Psoas muscle (tissue), 8 donors: ENCODE data around the gene LILRA2. TPM values are rescaled to one million over a fixed set of nuclear protein-coding genes. Genes with fewer than 3 reads are reported as not detected.

Source experiments
- ATAC-seq, 4 donors: fragments of 200-7000 bp; cut with Tn5 transposase; one replicate each; pipeline ENCODE4 v1.9.1; 2020; ENCODE audit warnings: moderate library complexity in 3 of 4, mild to moderate bottlenecking in 2 of 4
- DNase-seq, 2 donors: peaks; one replicate each; pipeline ENCODE4 v3.0.0-alpha.2; 2020
- H3K27ac ChIP-seq: fragments of 200-600 bp; one replicate; pipeline ENCODE4 v1.8.0; 2022
- H3K27me3 ChIP-seq, 3 donors: fragments of 200-600 bp in 1 of 3; one replicate each; pipeline versions ENCODE4 v1.6.1 to v1.8.0; 2013 to 2022; ENCODE audit warnings: low read length in 2 of 3, mild to moderate bottlenecking in 2 of 3, moderate library complexity in 1 of 3; ENCODE audit not compliant: insufficient read depth in 3 of 3
- H3K36me3 ChIP-seq, 2 donors: fragments of 200-600 bp in 1 of 2; one replicate each; pipeline versions ENCODE4 v1.6.1 to v1.8.0; 2013 to 2022; ENCODE audit warnings: low read depth in 1 of 2, mild to moderate bottlenecking in 1 of 2, moderate library complexity in 1 of 2; ENCODE audit not compliant: insufficient read depth in 1 of 2
- H3K4me1 ChIP-seq: fragments of 200-600 bp; one replicate; pipeline ENCODE4 v1.8.0; 2022
- H3K4me3 ChIP-seq: fragments of 200-600 bp; one replicate; pipeline ENCODE4 v1.8.0; 2022; ENCODE audit warnings: mild to moderate bottlenecking
- H3K9me3 ChIP-seq: fragments of 200-600 bp; one replicate; pipeline ENCODE4 v1.8.0; 2022
- WGBS, 3 donors: extraction: QIAGEN DNeasy Blood & Tissue Kit; methylation state at CpG; one replicate each; pipeline versions ENCODE4 v1.1.6 to v1.1.7; 2013; 5-methylcytosine and 5-hydroxymethylcytosine counted together
- intact Hi-C, 2 donors: fragments of 100-400 bp; cut with DNase I; formaldehyde crosslinking; loops; one replicate each; pipeline versions ENCODE4 v1.11.0 to v1.14.2; 2022
- polyA plus RNA-seq, 3 donors: library from polyadenylated mRNA; stranded (reverse); fragments of 200-250 nt; gene quantifications; one replicate each; pipeline ENCODE4 v1.2.3, GENCODE V29; 2013
- total RNA-seq, 4 donors: library from RNA; stranded (reverse); fragmentation: NEBNext Ultra II Directional in 2 of 4; extraction: Animal tissue kit (Norgen Biotek cat#: 25700) in 2 of 4; gene quantifications; one replicate each; pipeline versions ENCODE4 v1.2.1 to v1.2.4, GENCODE V29; 2021 to 2023
- TF ChIP-seq, protein P1 (sequence below): fragments of 200-600 bp; IDR thresholded peaks from one replicate; pipeline ENCODE4 v1.8.0; 2022; ENCODE audit warnings: antibody characterized with exemption
- donor health status: healthy with polysubstance abuse.
- donor health status: DM: no; HTN: no; CAD: no; lungs with moderate emphysema.
- donor health status: Bipolar disorder and iron deficiency.
- donor health status: healthy.
- donor health status: DM: yes; HTN: yes; CAD: no.
- donor health status: DM: no; HTN: no; CAD: no.
- donor health status: DM: no; HTN: no; CAD: no.
- donor health status: DM: yes; HTN: yes; CAD: no.

Gene LILRA2
- total and polyA plus RNA-seq, 7 donors = 0.25 to 1.8 (median 0.68) TPM

DNA sequence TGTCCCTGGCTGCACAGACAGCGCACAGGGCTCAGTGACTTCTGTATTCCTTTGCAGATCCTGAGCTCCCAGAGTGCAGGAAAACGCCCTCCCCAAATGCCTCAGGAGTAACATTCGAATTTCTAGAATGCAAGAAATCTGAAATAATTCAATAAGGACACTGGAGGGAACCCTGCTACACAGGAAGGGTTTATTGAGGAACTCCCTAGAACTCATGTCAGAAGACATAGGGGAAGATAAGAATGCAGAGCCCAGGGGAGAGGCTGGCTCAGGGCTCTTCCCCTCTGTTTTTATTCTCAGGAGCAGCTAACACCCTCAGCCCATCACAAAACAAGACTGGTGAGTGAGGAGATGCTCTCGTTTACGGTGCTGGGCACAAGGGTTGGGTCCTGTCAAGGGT lies 26.6 kb downstream of the LILRA2 start:
- Histone ChIP-seq H3K27me3 (no peaks in the 10 kb centered on the region), H3K36me3 (no peaks in the 10 kb centered on the region), H3K4me1 (no peaks in the 10 kb centered on the region), H3K4me3 (no peak overlapping the region), H3K27ac (no peak overlapping the region), H3K9me3 (no peaks in the 10 kb centered on the region)
- ATAC-seq (no peak), DNase-seq (no peak)
- intact Hi-C loops = no loop called here
- 57 to 60% (median 57%) methylated on average over 5 of the region's 5 CpGs for WGBS, 3 donors
- TF ChIP-seq, protein P1, sequence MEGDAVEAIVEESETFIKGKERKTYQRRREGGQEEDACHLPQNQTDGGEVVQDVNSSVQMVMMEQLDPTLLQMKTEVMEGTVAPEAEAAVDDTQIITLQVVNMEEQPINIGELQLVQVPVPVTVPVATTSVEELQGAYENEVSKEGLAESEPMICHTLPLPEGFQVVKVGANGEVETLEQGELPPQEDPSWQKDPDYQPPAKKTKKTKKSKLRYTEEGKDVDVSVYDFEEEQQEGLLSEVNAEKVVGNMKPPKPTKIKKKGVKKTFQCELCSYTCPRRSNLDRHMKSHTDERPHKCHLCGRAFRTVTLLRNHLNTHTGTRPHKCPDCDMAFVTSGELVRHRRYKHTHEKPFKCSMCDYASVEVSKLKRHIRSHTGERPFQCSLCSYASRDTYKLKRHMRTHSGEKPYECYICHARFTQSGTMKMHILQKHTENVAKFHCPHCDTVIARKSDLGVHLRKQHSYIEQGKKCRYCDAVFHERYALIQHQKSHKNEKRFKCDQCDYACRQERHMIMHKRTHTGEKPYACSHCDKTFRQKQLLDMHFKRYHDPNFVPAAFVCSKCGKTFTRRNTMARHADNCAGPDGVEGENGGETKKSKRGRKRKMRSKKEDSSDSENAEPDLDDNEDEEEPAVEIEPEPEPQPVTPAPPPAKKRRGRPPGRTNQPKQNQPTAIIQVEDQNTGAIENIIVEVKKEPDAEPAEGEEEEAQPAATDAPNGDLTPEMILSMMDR = no peak

DNA sequence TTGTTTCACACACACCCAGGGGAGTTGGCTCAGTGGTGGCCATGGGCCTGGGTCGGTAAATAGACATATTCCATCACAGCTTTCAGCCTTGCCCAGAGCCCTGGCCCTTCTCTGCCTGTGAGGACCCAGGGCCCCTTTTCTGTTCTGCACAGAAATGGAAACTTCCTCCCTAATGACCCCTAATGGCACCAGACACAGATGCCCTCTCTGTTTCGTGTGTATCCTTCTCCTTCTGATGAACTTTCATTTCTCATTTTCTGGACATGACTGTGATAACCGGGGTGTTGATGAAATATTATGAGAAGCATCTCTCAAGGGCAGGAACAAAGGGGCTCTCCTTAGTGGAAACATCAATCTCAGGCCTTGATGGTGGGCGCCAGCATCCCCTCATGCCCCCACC lies 32.6 kb downstream of the LILRA2 start:
- WGBS, 3 donors = 48 to 59% (median 58%) methylated on average over 4 of the region's 4 CpGs
- no peak overlapping the region for H3K4me3 ChIP-seq
- H3K36me3 ChIP-seq = no peaks in the 10 kb centered on the region
- no peaks in the 10 kb centered on the region for H3K4me1 ChIP-seq
- DNase-seq = no peak
- intact Hi-C loops = no loop called here
- H3K9me3 ChIP-seq = no peaks in the 10 kb centered on the region
- no peak overlapping the region for H3K27ac ChIP-seq
- H3K27me3 ChIP-seq = peaks cover 0 to 5% (median 0%) of the 10 kb centered on the region in 3 donors
- ATAC-seq = no peak
- TF ChIP-seq, protein P1 = no peak

DNA sequence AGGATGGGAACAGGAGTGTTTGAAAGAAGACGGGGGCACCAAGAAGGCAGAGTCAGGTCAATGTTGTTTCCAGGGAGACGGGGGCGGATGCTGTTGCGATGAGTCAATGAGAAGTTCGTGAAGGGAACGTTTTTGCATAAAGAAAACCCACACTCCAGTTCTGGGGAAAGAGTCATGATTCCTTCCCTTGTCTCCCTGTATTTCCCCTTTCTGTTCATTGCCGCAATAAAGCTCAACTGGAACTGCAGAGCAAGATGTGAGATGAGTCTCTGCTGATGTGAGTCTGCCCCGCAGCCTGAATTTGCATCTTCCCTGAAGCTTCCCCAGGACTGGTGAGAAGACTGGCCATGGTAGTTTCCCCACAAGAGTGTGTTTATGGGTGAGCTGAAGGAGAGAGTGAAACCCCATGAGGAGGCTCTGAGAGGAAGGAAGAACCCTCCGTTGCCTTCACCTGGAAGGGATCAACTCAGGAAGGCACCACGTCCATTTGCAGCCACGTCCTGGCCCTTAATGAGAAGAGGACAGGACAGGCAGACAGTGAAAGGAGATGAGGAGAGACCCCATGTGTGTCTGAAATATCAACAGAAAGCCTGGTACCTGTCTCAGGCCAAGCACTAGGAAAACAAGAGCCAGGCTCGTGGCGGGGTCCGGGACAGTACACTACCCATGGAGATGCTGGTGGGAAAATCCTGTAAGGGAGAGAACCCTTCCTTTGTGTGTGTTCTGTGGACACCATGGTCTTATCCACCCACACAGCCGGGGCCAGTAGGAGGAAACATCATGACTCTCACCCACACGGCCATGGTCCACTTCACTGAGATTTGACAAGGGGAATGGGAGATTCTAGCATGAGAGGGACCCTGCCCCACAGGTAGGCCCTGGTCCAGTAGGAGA lies 33.5 kb downstream of the LILRA2 start:
- TF ChIP-seq, protein P1 = no peak
- intact Hi-C loops = no loop called here
- no peak for DNase-seq
- Histone ChIP-seq H3K4me1 (no peaks in the 10 kb centered on the region), H3K4me3 (no peak overlapping the region), H3K36me3 (no peaks in the 10 kb centered on the region), H3K9me3 (no peaks in the 10 kb centered on the region), H3K27me3 (peaks cover 0 to 5% (median 0%) of the 10 kb centered on the region in 3 donors), H3K27ac (no peak overlapping the region)
- WGBS, 3 donors = 71 to 77% (median 75%) methylated on average over 15 to 16 of the region's 16 CpGs
- no peak for ATAC-seq

GRCh38 chr19:54607785-54608150 lies 34.2 kb downstream of the LILRA2 start:
- intact Hi-C loops = no loop called here
- H3K27ac ChIP-seq = no peak overlapping the region
- 63 to 69% (median 69%) methylated on average over 5 of the region's 5 CpGs for WGBS, 3 donors

More at GRCh38 chr19:54607785-54608150, 34.2 kb downstream of the LILRA2 start:
- no peak overlapping the region for H3K4me3 ChIP-seq
- H3K27me3 ChIP-seq = peaks cover 0 to 5% (median 0%) of the 10 kb centered on the region in 3 donors
- ATAC-seq = no peak
- no peaks in the 10 kb centered on the region for H3K36me3 ChIP-seq
- no peaks in the 10 kb centered on the region for H3K4me1 ChIP-seq
- H3K9me3 ChIP-seq = no peaks in the 10 kb centered on the region
- TF ChIP-seq, protein P1 = no peak
- no peak for DNase-seq
